Measurements from ENCODE around the gene ATP6V1E1.

DNA sequence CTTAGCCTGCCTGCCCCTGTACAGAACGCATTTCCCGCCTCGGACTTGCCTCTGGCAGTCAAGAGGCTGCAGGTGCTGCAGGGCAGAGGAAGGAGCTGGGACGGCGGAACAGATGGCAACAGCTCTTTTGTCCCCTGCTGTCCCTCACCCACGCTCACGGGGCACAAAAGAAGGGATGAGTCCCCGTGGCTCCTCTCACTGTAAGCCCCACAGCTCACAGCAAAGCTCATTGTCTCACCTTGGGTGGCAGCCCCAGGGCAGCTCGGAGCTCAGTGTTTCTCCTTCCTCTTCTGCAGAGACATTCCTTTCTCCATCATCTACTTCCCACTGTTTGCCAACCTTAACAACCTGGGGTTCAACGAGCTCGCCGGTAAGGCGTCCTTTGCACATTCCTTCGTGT, 40.9 kb downstream of the ATP6V1E1 start:
- TF ChIP-seq ZNF335 (tag by site-specific recombination; conservative IDR thresholded peaks at IDR 0.05) (no peak), ZNF626 (tag by site-specific recombination; IDR thresholded peaks at IDR 0.05) (no peak), ZNF521 (tag by site-specific recombination; IDR thresholded peaks at IDR 0.05) (no peak), REPIN1 (tag by site-specific recombination; IDR thresholded peaks at IDR 0.05; ENCODE audit: low read depth) (no peak)
- TF ChIP-seq, protein P1, sequence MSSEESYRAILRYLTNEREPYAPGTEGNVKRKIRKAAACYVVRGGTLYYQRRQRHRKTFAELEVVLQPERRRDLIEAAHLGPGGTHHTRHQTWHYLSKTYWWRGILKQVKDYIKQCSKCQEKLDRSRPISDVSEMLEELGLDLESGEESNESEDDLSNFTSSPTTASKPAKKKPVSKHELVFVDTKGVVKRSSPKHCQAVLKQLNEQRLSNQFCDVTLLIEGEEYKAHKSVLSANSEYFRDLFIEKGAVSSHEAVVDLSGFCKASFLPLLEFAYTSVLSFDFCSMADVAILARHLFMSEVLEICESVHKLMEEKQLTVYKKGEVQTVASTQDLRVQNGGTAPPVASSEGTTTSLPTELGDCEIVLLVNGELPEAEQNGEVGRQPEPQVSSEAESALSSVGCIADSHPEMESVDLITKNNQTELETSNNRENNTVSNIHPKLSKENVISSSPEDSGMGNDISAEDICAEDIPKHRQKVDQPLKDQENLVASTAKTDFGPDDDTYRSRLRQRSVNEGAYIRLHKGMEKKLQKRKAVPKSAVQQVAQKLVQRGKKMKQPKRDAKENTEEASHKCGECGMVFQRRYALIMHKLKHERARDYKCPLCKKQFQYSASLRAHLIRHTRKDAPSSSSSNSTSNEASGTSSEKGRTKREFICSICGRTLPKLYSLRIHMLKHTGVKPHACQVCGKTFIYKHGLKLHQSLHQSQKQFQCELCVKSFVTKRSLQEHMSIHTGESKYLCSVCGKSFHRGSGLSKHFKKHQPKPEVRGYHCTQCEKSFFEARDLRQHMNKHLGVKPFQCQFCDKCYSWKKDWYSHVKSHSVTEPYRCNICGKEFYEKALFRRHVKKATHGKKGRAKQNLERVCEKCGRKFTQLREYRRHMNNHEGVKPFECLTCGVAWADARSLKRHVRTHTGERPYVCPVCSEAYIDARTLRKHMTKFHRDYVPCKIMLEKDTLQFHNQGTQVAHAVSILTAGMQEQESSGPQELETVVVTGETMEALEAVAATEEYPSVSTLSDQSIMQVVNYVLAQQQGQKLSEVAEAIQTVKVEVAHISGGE (tag by site-specific recombination; conservative IDR thresholded peaks at IDR 0.05; ENCODE audit: low read depth) = no peak
- TF ChIP-seq, protein P2, sequence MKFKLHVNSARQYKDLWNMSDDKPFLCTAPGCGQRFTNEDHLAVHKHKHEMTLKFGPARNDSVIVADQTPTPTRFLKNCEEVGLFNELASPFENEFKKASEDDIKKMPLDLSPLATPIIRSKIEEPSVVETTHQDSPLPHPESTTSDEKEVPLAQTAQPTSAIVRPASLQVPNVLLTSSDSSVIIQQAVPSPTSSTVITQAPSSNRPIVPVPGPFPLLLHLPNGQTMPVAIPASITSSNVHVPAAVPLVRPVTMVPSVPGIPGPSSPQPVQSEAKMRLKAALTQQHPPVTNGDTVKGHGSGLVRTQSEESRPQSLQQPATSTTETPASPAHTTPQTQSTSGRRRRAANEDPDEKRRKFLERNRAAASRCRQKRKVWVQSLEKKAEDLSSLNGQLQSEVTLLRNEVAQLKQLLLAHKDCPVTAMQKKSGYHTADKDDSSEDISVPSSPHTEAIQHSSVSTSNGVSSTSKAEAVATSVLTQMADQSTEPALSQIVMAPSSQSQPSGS (tag by site-specific recombination; IDR thresholded peaks at IDR 0.05; ENCODE audit: low read depth) = no peak
- TF ChIP-seq, protein P3, sequence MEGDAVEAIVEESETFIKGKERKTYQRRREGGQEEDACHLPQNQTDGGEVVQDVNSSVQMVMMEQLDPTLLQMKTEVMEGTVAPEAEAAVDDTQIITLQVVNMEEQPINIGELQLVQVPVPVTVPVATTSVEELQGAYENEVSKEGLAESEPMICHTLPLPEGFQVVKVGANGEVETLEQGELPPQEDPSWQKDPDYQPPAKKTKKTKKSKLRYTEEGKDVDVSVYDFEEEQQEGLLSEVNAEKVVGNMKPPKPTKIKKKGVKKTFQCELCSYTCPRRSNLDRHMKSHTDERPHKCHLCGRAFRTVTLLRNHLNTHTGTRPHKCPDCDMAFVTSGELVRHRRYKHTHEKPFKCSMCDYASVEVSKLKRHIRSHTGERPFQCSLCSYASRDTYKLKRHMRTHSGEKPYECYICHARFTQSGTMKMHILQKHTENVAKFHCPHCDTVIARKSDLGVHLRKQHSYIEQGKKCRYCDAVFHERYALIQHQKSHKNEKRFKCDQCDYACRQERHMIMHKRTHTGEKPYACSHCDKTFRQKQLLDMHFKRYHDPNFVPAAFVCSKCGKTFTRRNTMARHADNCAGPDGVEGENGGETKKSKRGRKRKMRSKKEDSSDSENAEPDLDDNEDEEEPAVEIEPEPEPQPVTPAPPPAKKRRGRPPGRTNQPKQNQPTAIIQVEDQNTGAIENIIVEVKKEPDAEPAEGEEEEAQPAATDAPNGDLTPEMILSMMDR (tag by site-specific recombination; IDR thresholded peaks at IDR 0.05) = no peak
